ENCODE measurements around the gene NECAB3.
A peak's percentile ranks its signal among the peaks of the same experiment; 100 is the strongest.

NECAB3 gene

GRCh38 chr20:33697129-33697528, 22.9 kb upstream of the NECAB3 start:
- Mint-ChIP-seq H3K4me1 (peaks cover 17% of the 10 kb centered on the region), H3K27me3 (ENCODE audit: low read depth, poor library complexity) (peaks cover 3% of the 10 kb centered on the region), H3K27ac (no peak overlapping the region), H3K36me3 (ENCODE audit: low read depth) (peaks cover 8% of the 10 kb centered on the region), H3K9me3 (peaks cover 35% of the 10 kb centered on the region), H3K4me3 (no peak overlapping the region)
- TF ChIP-seq CTCF (IDR thresholded peaks at IDR 0.05) = no peak
- DNase-seq = no peak

GRCh38 chr20:33696448-33696847, 22.2 kb upstream of the NECAB3 start:
- DNase-seq = no peak
- Mint-ChIP-seq H3K9me3 (peaks cover 29% of the 10 kb centered on the region), H3K4me1 (peaks cover 17% of the 10 kb centered on the region), H3K4me3 (no peak overlapping the region), H3K27ac (no peak overlapping the region), H3K36me3 (ENCODE audit: low read depth) (peaks cover 8% of the 10 kb centered on the region), H3K27me3 (ENCODE audit: low read depth, poor library complexity) (peaks cover 3% of the 10 kb centered on the region)
- TF ChIP-seq CTCF (IDR thresholded peaks at IDR 0.05) = no peak

- peaks cover 8% of the 10 kb centered on the region for H3K36me3 Mint-ChIP-seq (ENCODE audit: low read depth)
Observed at GRCh38 chr20:33694639-33695012, 20.4 kb upstream of the NECAB3 start.

GRCh38 chr20:33693741-33694638, 19.8 kb upstream of the NECAB3 start:
- peaks cover 3% of the 10 kb centered on the region for H3K27me3 Mint-ChIP-seq (ENCODE audit: low read depth, poor library complexity)
- peaks cover 8% of the 10 kb centered on the region for H3K36me3 Mint-ChIP-seq (ENCODE audit: low read depth)
- peaks cover 20% of the 10 kb centered on the region for H3K4me1 Mint-ChIP-seq
- DNase-seq = no peak
- H3K27ac Mint-ChIP-seq = peak overlapping the region; percentile 6
- TF ChIP-seq CTCF (IDR thresholded peaks at IDR 0.05) = no peak
- H3K4me3 Mint-ChIP-seq = no peak overlapping the region
- peaks cover 19% of the 10 kb centered on the region for H3K9me3 Mint-ChIP-seq

More at GRCh38 chr20:33694639-33695012, 20.4 kb upstream of the NECAB3 start:
- TF ChIP-seq CTCF (IDR thresholded peaks at IDR 0.05) = no peak
- Mint-ChIP-seq H3K27me3 (ENCODE audit: low read depth, poor library complexity) (peaks cover 3% of the 10 kb centered on the region), H3K4me3 (no peak overlapping the region), H3K9me3 (peaks cover 20% of the 10 kb centered on the region), H3K4me1 (peaks cover 20% of the 10 kb centered on the region), H3K27ac (peak overlapping the region; percentile 6)
- no peak for DNase-seq

DNA sequence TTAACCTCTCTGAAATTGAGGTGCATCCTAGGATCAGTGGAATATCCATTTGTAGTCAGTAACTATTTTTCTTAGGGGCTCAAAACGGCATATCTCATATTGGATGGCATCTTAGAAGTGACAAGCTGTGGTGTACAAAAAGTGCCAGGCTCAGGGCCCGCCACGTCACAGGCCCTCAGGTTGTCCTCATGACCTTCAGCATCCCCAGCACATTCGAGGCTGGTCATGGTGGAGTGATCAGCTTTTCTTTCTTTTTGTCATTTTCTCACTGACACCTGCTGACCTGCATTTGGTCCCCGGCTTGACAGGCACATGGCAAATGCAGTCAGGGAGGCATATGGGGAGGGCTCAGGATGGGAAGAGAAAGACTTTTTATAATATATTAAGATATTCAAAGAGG, 19.1 kb upstream of the NECAB3 start:
- H3K27me3 Mint-ChIP-seq (ENCODE audit: low read depth, poor library complexity) = peaks cover 3% of the 10 kb centered on the region
- peaks cover 20% of the 10 kb centered on the region for H3K4me1 Mint-ChIP-seq
- TF ChIP-seq CTCF (IDR thresholded peaks at IDR 0.05) = no peak
- H3K9me3 Mint-ChIP-seq = peaks cover 14% of the 10 kb centered on the region
- H3K27ac Mint-ChIP-seq = no peak overlapping the region
- no peak for DNase-seq
- H3K4me3 Mint-ChIP-seq = no peak overlapping the region
- H3K36me3 Mint-ChIP-seq (ENCODE audit: low read depth) = peaks cover 8% of the 10 kb centered on the region

GRCh38 chr20:33689973-33690372, 15.7 kb upstream of the NECAB3 start:
- TF ChIP-seq CTCF (IDR thresholded peaks at IDR 0.05) = no peak
- Mint-ChIP-seq H3K27ac (no peak overlapping the region), H3K36me3 (ENCODE audit: low read depth) (no peaks in the 10 kb centered on the region), H3K27me3 (ENCODE audit: low read depth, poor library complexity) (peaks cover 2% of the 10 kb centered on the region), H3K4me3 (no peak overlapping the region), H3K4me1 (peaks cover 32% of the 10 kb centered on the region), H3K9me3 (no peaks in the 10 kb centered on the region)
- DNase-seq = no peak
